Left hindlimb (tissue), 1 donor: ENCODE measurements around the gene STMN1.
A peak's percentile ranks its signal among the peaks of the same experiment; 100 is the strongest.

Source experiments
- DNase-seq: peaks from one replicate; pipeline ENCODE4 v3.0.0-alpha.2; 2018

STMN1 gene

DNA sequence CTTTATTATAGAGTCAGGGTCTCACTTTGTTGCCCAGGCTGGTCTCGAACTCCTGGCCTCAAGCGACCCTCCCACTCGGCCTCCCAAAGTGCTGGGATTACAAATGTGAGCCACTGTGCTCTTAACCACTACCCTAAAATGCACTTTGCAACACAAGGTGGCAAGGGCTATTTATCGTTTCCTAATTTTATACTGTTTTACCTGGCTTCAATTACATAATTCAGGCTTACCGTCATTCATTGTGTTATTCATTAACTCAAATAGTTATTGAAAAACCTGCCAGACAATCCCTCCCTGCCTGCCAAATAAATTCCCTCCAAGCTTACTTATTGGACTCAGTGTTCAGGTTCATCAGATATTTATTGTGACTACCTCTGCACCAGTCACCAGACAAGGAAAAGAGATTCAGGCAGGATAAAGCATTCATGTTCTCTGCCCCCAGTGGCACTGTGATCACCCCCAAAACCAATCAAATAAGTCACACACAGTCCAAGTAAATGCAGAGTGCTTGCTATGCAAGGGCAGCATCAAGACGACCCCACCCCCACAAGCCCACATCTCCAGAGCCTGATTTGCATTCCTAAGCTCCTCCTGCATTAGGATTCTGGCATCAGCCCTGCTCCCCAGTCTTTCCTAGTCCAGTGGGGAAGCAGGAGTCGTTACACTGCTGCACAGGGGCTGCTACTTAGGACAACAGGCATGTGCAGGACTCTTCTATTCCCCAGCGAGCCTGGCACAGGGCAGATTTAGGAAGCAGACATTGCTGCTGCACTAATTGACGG lies 38.8 kb downstream of the STMN1 start:
- no peak for DNase-seq

DNA sequence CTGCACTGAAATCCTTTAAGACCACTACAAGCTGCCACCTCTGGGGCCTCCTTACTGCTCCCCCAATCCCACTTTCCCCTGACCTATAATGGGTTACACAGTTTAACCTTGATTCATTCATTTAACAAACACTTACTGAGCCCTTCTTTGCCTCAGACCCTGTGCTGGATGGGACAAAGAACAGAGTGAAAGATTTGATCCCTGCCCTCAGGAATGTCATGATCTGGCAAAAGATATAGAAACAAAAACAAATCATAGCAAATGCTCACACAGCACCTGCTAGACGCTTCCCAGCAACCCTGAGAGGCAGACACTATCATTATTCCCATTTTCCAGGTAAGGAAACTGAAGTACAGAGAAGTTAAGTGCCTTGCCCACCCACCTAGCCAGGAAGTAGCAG lies 39.9 kb downstream of the STMN1 start:
- DNase-seq = no peak

DNA sequence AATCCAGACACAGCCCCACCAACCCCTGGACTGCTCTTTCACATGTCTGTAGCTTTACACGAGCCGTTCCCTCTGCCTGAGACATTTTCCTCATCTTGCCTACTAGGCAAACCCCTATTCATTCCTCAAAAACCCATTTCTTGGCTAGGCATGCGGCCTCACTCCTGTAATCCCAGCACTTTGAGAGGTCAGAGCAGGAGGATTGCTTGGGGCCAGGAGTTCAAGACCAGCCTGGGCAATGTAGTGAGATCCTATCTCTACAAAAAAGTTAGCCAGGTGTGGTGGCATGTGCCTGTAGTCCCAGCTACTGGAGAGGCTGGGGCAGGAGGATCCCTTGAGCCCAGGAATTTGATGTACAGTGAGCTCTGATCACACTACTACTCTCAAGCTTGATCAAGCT lies 41.8 kb downstream of the STMN1 start:
- no peak for DNase-seq

DNA sequence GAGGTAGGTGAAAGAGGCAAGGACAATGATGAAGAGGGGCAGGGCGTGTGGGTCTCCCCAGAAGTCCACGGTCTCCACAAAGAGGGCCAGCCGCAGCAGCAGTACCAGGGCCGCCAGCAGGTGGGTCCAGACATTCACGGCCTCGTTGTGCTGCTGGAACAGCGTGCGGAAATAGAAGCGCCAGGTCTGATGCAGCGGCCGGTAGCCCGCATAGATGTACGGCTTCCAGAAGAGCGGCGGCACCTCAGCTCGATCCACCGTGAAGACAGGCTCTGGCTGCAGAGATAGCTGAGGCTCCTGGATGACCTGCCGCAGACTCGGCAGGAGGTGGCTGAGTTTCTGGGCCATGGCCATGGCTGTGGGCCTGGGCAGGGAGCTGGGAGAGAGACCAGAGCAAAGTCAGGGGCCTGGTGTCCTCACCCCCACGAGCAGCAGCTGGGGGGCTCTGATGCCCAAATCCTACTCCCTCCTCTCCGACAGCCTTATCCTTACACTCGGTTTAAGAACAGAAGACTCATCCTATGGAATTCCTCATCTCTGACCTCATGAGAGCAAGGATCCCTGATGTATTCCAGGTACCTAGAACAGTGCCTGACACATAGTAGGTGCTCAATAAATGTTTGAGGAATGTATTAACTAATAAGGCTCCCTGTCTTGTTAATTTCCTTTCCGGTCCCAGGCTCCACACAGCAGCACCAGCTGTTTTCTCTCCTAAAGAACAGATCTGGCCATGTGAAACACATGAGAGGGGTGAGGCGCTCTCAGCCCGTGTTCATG lies 42.5 kb downstream of the STMN1 start:
- DNase-seq = no peak

DNA sequence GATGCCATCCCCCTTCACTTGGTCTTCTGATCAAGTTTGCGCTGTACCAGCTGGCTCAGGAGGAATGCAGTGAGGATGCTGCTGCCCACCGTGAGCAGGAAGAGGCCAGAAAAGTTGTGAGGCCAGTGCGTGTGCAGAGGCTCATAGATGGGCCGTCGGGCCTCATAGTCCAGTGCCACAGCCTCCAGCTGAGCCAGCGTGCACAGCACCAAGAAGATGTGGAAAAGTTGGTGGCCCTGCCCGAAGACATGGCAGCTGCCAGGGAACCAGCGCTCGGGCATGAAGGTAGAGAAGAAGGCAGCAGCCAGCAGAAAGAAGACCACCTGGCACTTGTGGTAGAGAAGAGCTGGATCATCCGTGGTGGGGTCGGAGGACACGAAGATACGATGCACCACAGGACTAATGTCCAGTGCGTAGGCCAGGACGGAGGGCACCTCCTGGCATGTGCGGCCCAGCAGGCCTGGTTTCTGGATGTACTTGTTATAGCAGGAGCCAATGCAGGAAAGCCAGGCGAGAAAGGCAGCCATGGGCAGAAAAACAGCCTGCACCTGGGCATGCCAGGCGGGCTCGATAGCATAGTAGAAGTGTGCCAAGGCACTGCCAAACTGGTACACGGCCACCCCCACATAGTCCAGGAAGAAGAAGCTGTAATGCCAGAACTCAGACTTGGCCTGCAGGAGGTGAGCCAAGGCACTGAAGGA lies 43.3 kb downstream of the STMN1 start:
- no peak for DNase-seq

DNA sequence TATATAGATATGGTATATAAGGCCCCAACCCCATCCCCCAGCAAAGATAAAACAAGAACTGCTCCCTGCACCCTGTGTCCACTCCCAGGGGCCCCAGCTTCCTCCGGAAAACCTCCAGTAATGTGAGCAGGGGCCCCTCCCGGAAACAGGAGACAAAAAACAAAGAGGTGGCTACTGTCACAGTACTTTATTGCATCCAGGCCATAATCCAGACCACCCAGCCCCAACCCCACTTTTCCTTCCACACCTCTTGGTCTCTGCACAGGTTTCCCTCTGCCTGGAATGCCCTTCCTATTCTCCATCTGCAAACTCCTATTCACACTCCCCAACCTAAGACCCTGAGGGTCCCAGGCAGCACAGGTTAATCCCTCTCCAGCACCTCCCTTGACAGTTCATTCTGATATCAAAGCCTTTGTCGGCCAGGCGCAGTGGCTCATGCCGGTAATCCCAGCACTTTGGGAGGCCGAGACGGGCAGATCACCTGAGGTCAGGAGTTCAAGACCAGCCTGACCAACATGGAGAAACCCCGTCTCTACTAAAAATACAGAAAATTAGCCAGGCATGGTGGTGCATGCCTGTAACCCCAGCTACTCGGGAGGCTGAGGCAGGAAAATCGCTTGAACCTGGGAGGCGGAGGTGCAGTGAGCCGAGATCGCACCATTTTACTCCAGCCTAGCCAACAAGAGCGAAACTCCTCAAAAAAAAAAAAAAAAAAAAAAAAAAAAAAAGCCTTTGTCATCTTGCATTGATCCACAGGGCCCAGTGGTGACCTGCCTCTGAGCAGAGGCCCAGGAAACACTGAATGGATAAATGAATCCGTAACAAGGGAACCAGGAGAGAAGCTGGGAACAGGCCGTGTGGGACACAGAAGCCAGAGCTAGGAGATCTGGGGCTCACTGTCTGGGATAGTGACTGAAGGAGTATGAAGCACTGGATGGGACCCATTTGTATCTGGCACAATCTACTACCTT lies 44.6 kb downstream of the STMN1 start:
- no peak for DNase-seq

DNA sequence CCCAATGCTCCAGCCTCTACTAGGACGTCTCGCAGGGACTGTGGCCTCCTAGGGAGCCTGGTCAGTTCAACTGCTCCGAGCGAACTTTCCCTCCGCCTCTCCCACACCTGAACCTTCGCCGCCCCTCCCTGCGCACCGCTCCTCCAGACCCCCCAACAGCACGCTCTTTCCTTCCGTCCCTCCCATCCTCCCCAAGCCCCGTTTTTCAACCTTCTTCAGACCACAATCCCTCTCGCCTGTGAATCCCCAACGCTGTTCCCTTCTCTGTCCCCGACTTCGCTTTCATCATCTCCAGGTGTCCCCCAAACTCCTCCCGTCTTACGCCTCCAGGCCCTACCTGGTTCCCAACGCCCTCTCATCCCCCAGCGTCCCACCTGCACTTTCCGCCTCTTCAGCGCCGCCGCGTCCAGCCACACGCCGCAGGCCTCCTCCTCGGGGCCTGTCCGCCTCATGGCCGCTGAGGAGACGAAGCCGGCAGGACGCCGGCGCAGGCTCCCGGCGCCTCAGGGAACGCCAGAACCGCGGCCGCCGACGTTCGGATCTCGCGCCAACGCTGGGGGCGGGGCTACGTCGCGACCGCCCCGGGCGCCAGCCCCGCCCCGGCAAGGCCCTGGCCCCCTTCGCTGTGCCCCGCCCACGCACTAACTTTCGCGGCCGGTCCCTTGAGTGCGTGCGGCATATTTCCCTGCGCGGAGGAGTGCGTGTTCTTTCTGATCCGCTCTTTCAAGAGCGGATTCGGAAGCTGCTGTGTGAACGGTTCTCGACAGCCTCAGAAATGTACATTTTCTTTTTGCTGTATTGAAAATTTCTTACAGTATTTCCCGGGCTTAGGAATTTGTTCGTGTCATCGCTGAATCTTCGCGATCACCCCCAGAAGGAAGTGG lies 47.1 kb downstream of the STMN1 start, which contains the start of gene AUNIP:
Gene AUNIP, minus strand, starts transcription at position 552 of the 884 bp plus-strand sequence. Its CDS starts 100 bp downstream, at position 452.
- DNase-seq = peak; percentile 88

DNA sequence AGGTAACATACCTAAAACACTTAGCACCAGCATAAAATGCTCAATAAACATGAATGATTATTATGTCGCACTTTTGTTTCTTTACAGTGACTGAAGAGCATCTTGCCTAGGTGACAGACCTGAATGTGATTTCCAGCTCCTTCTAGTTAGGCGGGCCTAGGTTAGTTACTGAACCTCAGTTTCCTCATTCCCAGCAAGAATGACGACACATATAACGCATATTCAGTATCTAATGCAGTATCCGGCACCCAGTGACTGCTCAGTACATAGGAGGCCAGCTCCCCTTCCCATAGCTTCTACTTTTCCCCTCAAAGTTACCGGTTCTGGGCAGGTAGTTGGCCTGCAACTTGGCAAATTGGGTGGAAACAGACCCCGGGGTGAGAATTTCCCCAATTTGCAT lies 47.7 kb downstream of the STMN1 start:
- no peak for DNase-seq

DNA sequence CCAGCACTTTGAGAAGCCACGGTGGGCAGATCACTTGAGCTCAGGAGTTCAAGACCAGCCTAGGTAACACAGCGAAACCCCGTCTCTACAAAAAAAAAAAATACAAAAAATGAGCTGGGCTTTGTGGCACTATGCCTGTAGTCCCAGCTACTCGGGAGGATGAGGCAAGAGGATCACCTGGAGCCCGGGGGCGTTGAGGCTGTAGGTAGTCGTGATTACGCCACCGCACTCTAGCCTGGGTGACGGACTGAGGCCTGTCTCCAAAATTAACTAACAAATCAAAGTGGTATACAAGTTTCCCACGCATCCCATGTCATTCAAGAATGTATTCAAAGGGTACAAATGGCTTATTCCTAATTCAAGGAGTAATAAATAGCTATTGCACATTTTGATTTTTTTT lies 49.4 kb downstream of the STMN1 start:
- no peak for DNase-seq

DNA sequence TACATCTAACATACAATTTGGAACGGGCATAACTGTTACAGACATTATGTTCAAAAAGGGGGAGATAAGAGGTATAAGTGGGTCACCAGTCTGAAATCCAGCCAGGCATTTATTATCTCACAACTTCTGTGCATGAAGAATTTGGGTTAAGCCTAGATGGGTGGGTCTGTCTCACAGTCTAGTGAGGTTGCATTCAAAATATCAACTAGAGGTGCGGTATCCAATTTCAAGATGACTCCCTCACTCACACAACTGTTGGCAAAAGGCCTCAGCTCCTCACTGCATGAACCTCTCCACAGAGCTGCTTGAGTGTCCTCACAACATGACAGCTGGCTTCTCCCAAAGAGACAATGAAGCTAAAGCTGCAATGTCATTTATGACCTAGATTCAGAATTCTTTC lies 51.7 kb downstream of the STMN1 start:
- no peak for DNase-seq
